Measurements from ENCODE around the gene CDKN2D.
"Not testable (repeated sequence)": the region's sequence is repeated elsewhere in the genome, so short reads cannot be mapped to it uniquely, and the experiment has no call there.

Gene CDKN2D

GRCh38 chr19:10546817-10547216 is 22.0 kb downstream of the CDKN2D start:
- TF ChIP-seq POLR2AphosphoS5 (IDR thresholded peaks at IDR 0.05; ENCODE audit: low read depth, low read length) (no peak), TAF1 (IDR thresholded peaks at IDR 0.05; ENCODE audit: borderline replicate concordance, low read depth, low read length) (no peak), POLR2A (IDR thresholded peaks at IDR 0.05; ENCODE audit: low read depth, low read length) (no peak)
- DNase-seq (ENCODE audit: insufficient read length) (no peak), FAIRE-seq (no peak)

DNA sequence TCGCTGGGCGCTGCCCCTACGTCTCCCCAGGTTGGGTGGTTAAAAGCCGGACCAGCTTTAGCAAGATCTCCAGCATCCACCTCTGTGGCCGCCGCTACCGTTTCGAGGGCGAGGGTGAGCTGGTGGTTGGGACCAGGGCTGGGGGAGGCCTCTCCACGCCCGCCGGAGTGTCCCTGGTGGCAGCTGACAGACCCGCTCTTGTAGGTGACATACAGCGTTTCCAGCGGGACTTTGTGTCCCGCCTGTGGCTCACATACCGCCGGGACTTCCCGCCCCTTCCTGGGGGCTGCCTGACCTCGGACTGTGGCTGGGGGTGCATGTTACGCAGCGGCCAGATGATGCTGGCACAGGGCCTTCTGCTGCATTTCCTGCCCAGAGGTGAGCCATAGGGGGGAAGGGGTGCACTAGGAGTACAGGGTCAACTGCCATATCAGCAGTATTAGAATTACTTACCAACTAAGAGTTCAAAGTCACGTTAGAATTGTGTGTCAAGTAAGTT is 24.0 kb downstream of the CDKN2D start:
- no peak for FAIRE-seq
- TF ChIP-seq POLR2A (IDR thresholded peaks at IDR 0.05; ENCODE audit: low read depth, low read length): no peak
- no peak for TF ChIP-seq TAF1 (IDR thresholded peaks at IDR 0.05; ENCODE audit: borderline replicate concordance, low read depth, low read length)
- no peak for TF ChIP-seq POLR2AphosphoS5 (IDR thresholded peaks at IDR 0.05; ENCODE audit: low read depth, low read length)

GRCh38 chr19:10544242-10544752 is 24.5 kb downstream of the CDKN2D start:
- FAIRE-seq (peak; percentile 75), DNase-seq (ENCODE audit: insufficient read length) (no peak)
- TF ChIP-seq POLR2A (IDR thresholded peaks at IDR 0.05; ENCODE audit: low read depth, low read length): no peak

More for the DNA sequence above, 24.0 kb downstream of the CDKN2D start:
- no peak for DNase-seq (ENCODE audit: insufficient read length)

- FAIRE-seq (peak; percentile 89), DNase-seq (ENCODE audit: insufficient read length) (peak; percentile 98)
- TF ChIP-seq TAF1 (IDR thresholded peaks at IDR 0.05; ENCODE audit: borderline replicate concordance, low read depth, low read length): peak; percentile 85
- TF ChIP-seq POLR2AphosphoS5 (IDR thresholded peaks at IDR 0.05; ENCODE audit: low read depth, low read length): 0 out of 2 replicates have a peak, but pooled peaks have one; percentile 37
- TF ChIP-seq POLR2A (IDR thresholded peaks at IDR 0.05; ENCODE audit: low read depth, low read length): peak; percentile 86
These were observed 25.1 kb downstream of the CDKN2D start, which contains the start of gene ATG4D for GRCh38 chr19:10543420-10544241. ATG4D (plus strand) TSS chr19:10543904; CDS start chr19:10544091, 187 bp downstream.

- DNase-seq (ENCODE audit: insufficient read length): no peak
- TF ChIP-seq POLR2A (IDR thresholded peaks at IDR 0.05; ENCODE audit: low read depth, low read length): no peak
- no peak for TF ChIP-seq POLR2AphosphoS5 (IDR thresholded peaks at IDR 0.05; ENCODE audit: low read depth, low read length)
- no peak for TF ChIP-seq TAF1 (IDR thresholded peaks at IDR 0.05; ENCODE audit: borderline replicate concordance, low read depth, low read length)
- no peak for FAIRE-seq
These were observed 25.7 kb downstream of the CDKN2D start for GRCh38 chr19:10543059-10543419.

- not testable (repeated sequence) for FAIRE-seq; DNase-seq (ENCODE audit: insufficient read length)
These were observed 29.8 kb downstream of the CDKN2D start for GRCh38 chr19:10539016-10539415.

DNA sequence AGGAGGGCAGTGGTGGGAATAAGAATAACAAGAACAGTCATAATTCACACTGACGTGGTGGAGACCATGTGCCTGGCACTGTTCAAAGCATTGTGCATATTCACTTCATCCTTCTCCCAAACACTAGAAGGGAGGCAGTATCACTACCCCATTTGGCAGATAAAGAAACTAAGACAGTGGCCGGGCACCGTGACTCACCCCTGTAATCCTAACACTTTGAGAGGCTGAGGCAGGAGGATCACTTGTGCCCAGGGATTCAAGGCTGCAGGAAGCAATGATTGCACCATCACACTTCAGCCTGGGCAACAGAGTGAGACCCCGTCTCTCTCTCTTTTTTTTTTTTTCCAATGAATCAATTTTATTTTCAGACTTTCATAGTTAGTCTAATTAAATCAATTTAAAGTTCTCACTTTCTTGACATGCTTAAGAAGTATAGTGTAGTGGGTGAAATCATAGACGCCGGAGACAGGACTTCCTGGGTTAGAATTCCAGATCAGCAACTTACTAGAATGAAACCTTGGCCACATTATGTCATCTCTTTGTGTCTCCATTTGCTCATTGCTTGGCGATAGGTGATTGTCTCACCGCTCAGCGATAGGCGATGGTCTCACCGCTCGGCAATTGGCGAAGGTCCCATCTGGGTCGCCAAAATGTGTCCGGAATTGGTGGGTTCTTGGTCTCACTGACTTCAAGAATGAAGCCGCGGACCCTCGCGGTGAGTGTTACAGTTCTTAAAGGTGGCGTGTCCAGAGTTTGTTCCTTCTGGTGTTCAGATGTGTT is 30.4 kb downstream of the CDKN2D start:
- no peak for FAIRE-seq
- DNase-seq (ENCODE audit: insufficient read length): no peak

DNA sequence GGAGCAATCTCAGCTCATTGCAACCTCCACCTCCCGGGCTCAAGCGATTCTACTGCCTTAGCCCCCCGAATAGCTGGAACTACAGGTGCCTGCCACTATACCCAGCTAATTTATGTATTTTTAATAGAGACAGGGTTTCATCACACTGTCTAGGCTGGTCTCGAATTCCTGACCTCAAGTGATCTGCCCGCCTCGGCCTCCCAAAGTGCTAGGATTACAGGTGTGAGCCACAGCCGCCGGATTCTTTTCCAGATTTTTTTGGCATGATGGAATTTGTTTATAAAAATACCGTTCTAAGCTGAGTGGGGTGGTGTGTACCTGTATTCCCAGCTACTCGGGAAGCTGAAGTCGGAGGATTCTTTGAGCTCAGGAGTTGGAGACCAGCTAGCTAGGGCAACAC is 31.1 kb downstream of the CDKN2D start:
- no peak for DNase-seq (ENCODE audit: insufficient read length)
- TF ChIP-seq POLR2AphosphoS5 (IDR thresholded peaks at IDR 0.05; ENCODE audit: low read depth, low read length): no peak
- no peak for TF ChIP-seq TAF1 (IDR thresholded peaks at IDR 0.05; ENCODE audit: borderline replicate concordance, low read depth, low read length)
- FAIRE-seq: no peak

More for the DNA sequence above, 30.4 kb downstream of the CDKN2D start:
- TF ChIP-seq POLR2AphosphoS5 (IDR thresholded peaks at IDR 0.05; ENCODE audit: low read depth, low read length): no peak
- no peak for TF ChIP-seq POLR2A (IDR thresholded peaks at IDR 0.05; ENCODE audit: low read depth, low read length)
- no peak for TF ChIP-seq TAF1 (IDR thresholded peaks at IDR 0.05; ENCODE audit: borderline replicate concordance, low read depth, low read length)

- no peak for TF ChIP-seq POLR2AphosphoS5 (IDR thresholded peaks at IDR 0.05; ENCODE audit: low read depth, low read length)
- TF ChIP-seq POLR2A (IDR thresholded peaks at IDR 0.05; ENCODE audit: low read depth, low read length): no peak
- no peak for TF ChIP-seq TAF1 (IDR thresholded peaks at IDR 0.05; ENCODE audit: borderline replicate concordance, low read depth, low read length)
- FAIRE-seq (no peak), DNase-seq (ENCODE audit: insufficient read length) (no peak)
These were observed 33.2 kb downstream of the CDKN2D start for GRCh38 chr19:10535613-10536012.

- DNase-seq (ENCODE audit: insufficient read length): no peak
- no peak for TF ChIP-seq POLR2A (IDR thresholded peaks at IDR 0.05; ENCODE audit: low read depth, low read length)
- no peak for TF ChIP-seq POLR2AphosphoS5 (IDR thresholded peaks at IDR 0.05; ENCODE audit: low read depth, low read length)
- no peak for TF ChIP-seq TAF1 (IDR thresholded peaks at IDR 0.05; ENCODE audit: borderline replicate concordance, low read depth, low read length)
- FAIRE-seq: no peak
These were observed 35.0 kb downstream of the CDKN2D start for GRCh38 chr19:10533646-10534386.

GRCh38 chr19:10532457-10532856 is 36.3 kb downstream of the CDKN2D start:
- DNase-seq (ENCODE audit: insufficient read length) (no peak), FAIRE-seq (no peak)
- TF ChIP-seq TAF1 (IDR thresholded peaks at IDR 0.05; ENCODE audit: borderline replicate concordance, low read depth, low read length) (no peak), POLR2AphosphoS5 (IDR thresholded peaks at IDR 0.05; ENCODE audit: low read depth, low read length) (no peak)

GRCh38 chr19:10526887-10527286 is 41.9 kb downstream of the CDKN2D start:
- not testable (repeated sequence) for FAIRE-seq; DNase-seq (ENCODE audit: insufficient read length)
